Subcutaneous adipose tissue (tissue), 4 donors: ENCODE data around the gene JMJD8. TPM values are rescaled to one million over a fixed set of nuclear protein-coding genes. Genes with fewer than 3 reads are reported as not detected.

ENCODE experiments used
- CTCF ChIP-seq: fragments of 450-650 bp; IDR thresholded peaks from one replicate; pipeline ENCODE4 v1.5.1; 2016; ENCODE audit warnings: low read depth, mild to moderate bottlenecking, control low read depth, antibody characterized with exemption, moderate library complexity
- total RNA-seq, 4 donors: library from RNA; depleted of rRNA; stranded (reverse); fragments of >200 nt; gene quantifications; one replicate each; pipeline ENCODE4 v1.1.0, GENCODE V29; 2016

JMJD8 gene
- total RNA-seq, 4 donors from 2014 or later: 27.4 to 67.8 (median 49.3) TPM

GRCh38 chr16:728890-729744 is 45.0 kb upstream of the JMJD8 start:
- TF ChIP-seq CTCF: no peak

- no peak for TF ChIP-seq CTCF
Measured at GRCh38 chr16:728131-728889, 44.2 kb upstream of the JMJD8 start.

- no peak for TF ChIP-seq CTCF
Measured at GRCh38 chr16:727291-727977, 43.3 kb upstream of the JMJD8 start.

GRCh38 chr16:726438-727290 is 42.5 kb upstream of the JMJD8 start, which contains the start of the genes CCDC78 and HAGHL:
TSS of gene CCDC78 (minus strand) at chr16:726443. CDS start at chr16:726367, 76 bp downstream.
TSS of gene HAGHL (plus strand) at chr16:727106. CDS start at chr16:727510, 404 bp downstream.
- TF ChIP-seq CTCF: no peak

GRCh38 chr16:726188-726437 is 42.0 kb upstream of the JMJD8 start:
- TF ChIP-seq CTCF: no peak

GRCh38 chr16:725463-726187 is 41.5 kb upstream of the JMJD8 start:
- TF ChIP-seq CTCF: no peak
